AG08396 (cell line): Measurements from ENCODE around the gene POU6F2.
"Not testable (repeated sequence)": the region's sequence is repeated elsewhere in the genome, so short reads cannot be mapped to it uniquely, and the experiment has no call there.

ENCODE experiments used
- DNase-seq: peaks from one replicate; pipeline ENCODE4 v3.0.0; 2012; ENCODE audit warnings: low spot score, mixed read lengths

Gene POU6F2

GRCh38 chr7:39187130-39187529 is 209.4 kb downstream of the POU6F2 start:
- DNase-seq = no peak

- no peak for DNase-seq
These were observed 214.8 kb downstream of the POU6F2 start for GRCh38 chr7:39192476-39192875.

- not testable (repeated sequence) for DNase-seq
These were observed 216.7 kb downstream of the POU6F2 start for GRCh38 chr7:39194388-39194787.

- DNase-seq = no peak
These were observed 218.3 kb downstream of the POU6F2 start for GRCh38 chr7:39195967-39196366.

- DNase-seq = no peak
These were observed 220.1 kb downstream of the POU6F2 start for GRCh38 chr7:39197831-39198230.

GRCh38 chr7:39198556-39198955 is 220.8 kb downstream of the POU6F2 start:
- DNase-seq = no peak

GRCh38 chr7:39199006-39199405 is 221.3 kb downstream of the POU6F2 start:
- DNase-seq = no peak

- no peak for DNase-seq
These were observed 222.2 kb downstream of the POU6F2 start for GRCh38 chr7:39199951-39200350.

- no peak for DNase-seq
These were observed 224.3 kb downstream of the POU6F2 start for GRCh38 chr7:39202041-39202440.

GRCh38 chr7:39210362-39210761 is 232.7 kb downstream of the POU6F2 start:
- DNase-seq = no peak

GRCh38 chr7:39211581-39211980 is 233.9 kb downstream of the POU6F2 start:
- no peak for DNase-seq

GRCh38 chr7:39212876-39213275 is 235.2 kb downstream of the POU6F2 start:
- DNase-seq = no peak

- DNase-seq = no peak
These were observed 240.1 kb downstream of the POU6F2 start for GRCh38 chr7:39217783-39218182.

- DNase-seq = no peak
These were observed 242.2 kb downstream of the POU6F2 start for GRCh38 chr7:39219869-39220268.

- DNase-seq = no peak
These were observed 244.2 kb downstream of the POU6F2 start for GRCh38 chr7:39221901-39222300.

- no peak for DNase-seq
These were observed 251.2 kb downstream of the POU6F2 start for GRCh38 chr7:39228946-39229345.

- DNase-seq = no peak
These were observed 256.3 kb downstream of the POU6F2 start for GRCh38 chr7:39233851-39234529.

GRCh38 chr7:39238234-39238869 is 260.6 kb downstream of the POU6F2 start:
- no peak for DNase-seq

- DNase-seq = no peak
These were observed 263.2 kb downstream of the POU6F2 start for GRCh38 chr7:39240864-39241263.

GRCh38 chr7:39247576-39247975 is 269.9 kb downstream of the POU6F2 start:
- DNase-seq = no peak

- DNase-seq = no peak
These were observed 270.5 kb downstream of the POU6F2 start for GRCh38 chr7:39248041-39248691.

- no peak for DNase-seq
These were observed 271.0 kb downstream of the POU6F2 start for GRCh38 chr7:39248692-39249090.

GRCh38 chr7:39249635-39250152 is 272.0 kb downstream of the POU6F2 start:
- no peak for DNase-seq
